ENCODE results near the gene SMARCB1.
A peak's percentile ranks its signal among the peaks of the same experiment; 100 is the strongest.

The SMARCB1 gene

GRCh38 chr22:23781511-23782183, 5.1 kb upstream of the SMARCB1 start:
- no peak for DNase-seq

- no peak for DNase-seq
Observed at GRCh38 chr22:23782252-23782651, 4.5 kb upstream of the SMARCB1 start.

GRCh38 chr22:23782703-23783102, 4.1 kb upstream of the SMARCB1 start:
- no peak for DNase-seq

- DNase-seq, result no peak
Observed at GRCh38 chr22:23783265-23784150, 3.3 kb upstream of the SMARCB1 start.

- DNase-seq, result no peak
Observed at GRCh38 chr22:23784215-23784732, 2.5 kb upstream of the SMARCB1 start.

GRCh38 chr22:23786261-23786710, 480 bp upstream of the SMARCB1 start:
- DNase-seq, result no peak

- DNase-seq, result no peak
Observed at GRCh38 chr22:23787600-23787896, 782 bp downstream of the SMARCB1 start.

- no peak for DNase-seq
Observed at GRCh38 chr22:23787910-23788309, 1.1 kb downstream of the SMARCB1 start.

- no peak for DNase-seq
Observed at GRCh38 chr22:23789121-23789520, 2.4 kb downstream of the SMARCB1 start.

- DNase-seq, result no peak
Observed at GRCh38 chr22:23789638-23790037, 2.9 kb downstream of the SMARCB1 start.

- DNase-seq, result no peak
Observed at GRCh38 chr22:23790819-23791737, 4.3 kb downstream of the SMARCB1 start.

- no peak for DNase-seq
Observed at GRCh38 chr22:23791738-23792645, 5.2 kb downstream of the SMARCB1 start.

- DNase-seq, result no peak
Observed at GRCh38 chr22:23793326-23793725, 6.6 kb downstream of the SMARCB1 start.

GRCh38 chr22:23796461-23796860, 9.7 kb downstream of the SMARCB1 start:
- no peak for DNase-seq

- DNase-seq, result peak; percentile 42
Observed at GRCh38 chr22:23800297-23801237, 13.8 kb downstream of the SMARCB1 start.

- DNase-seq, result no peak
Observed at GRCh38 chr22:23801238-23801821, 14.6 kb downstream of the SMARCB1 start.

GRCh38 chr22:23801886-23802377, 15.2 kb downstream of the SMARCB1 start:
- DNase-seq, result no peak

- no peak for DNase-seq
Observed at GRCh38 chr22:23803001-23803819, 16.4 kb downstream of the SMARCB1 start.

GRCh38 chr22:23804781-23805291, 18.1 kb downstream of the SMARCB1 start:
- DNase-seq, result no peak

Data from CD4-positive, alpha-beta T cell treated with Interferon gamma for 1 hour (primary cell).